ENCODE results near the gene PXK.

DNA sequence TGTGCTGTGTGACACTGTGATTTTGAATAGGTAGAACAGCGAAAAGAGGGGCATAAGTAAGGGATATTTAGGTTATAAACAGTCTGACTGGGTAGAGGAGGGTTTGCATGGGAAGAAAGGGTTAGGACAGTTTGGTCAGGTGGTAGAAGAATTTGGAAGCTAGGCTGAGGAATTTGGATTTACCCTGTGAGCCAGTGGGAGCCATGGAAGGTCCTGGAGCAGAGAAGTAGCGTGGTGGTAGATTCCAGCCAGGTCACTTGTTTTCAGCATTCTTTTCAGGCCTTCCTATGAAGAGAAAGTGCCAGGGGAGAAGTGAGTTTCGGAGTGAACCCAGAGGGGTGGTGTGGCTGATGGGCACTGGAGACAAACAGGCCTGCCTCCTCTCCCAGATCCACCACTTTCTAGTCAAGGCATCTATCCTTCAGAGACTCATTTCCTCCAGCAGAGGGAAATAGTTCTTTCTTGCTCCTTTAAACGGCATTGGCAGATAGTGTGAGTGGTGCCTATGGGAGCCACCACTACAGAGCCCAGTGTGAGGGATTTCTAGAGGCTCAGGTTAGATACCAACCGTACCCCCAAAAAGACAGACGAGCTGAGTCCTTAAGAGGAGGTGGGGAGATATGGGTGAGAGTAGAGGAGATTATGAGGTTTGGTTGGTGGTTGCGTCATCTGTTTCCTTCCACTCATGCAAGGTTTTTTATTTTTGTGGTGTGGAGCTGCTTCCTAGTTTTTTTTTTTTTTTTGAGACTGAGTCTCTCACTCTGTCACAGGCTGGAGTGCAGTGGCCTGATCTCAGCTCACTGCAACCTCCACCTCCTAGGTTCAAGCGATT is 21.2 kb downstream of the PXK start:
- TF ChIP-seq CTCF (IDR thresholded peaks at IDR 0.05) (no peak), POLR2A (IDR thresholded peaks at IDR 0.05) (no peak)
